SK-N-SH (cell line): ENCODE measurements around the gene LSS. TPM values are rescaled to one million over a fixed set of nuclear protein-coding genes. Genes with fewer than 3 reads are reported as not detected.
"Not testable (repeated sequence)": the region's sequence is repeated elsewhere in the genome, so short reads cannot be mapped to it uniquely, and the experiment has no call there.

Experiments
- CTCF ChIA-PET: fragments of 300-600, 350-600 bp; formaldehyde crosslinking; extraction: SDS; loops from one replicate; lab custom pipeline; 2021; lab: Yijun Ruan, JAX
- POLR2A ChIA-PET: fragments of 350-600 bp; sonication (Branson Sonifier 250); formaldehyde crosslinking; extraction: SDS; loops from one replicate; lab custom pipeline; 2020; ENCODE audit warnings: antibody characterized with exemption, inconsistent platforms; lab: Yijun Ruan, JAX
- DNase-seq: peaks from one replicate; pipeline ENCODE4 v3.0.0; 2012
- H2AFZ ChIP-seq: fragments of 200-600 bp; sonication (generic); 2 replicates; pipeline ENCODE4 v1.8.1; 2016; ENCODE audit warnings: antibody characterized with exemption, mild to moderate bottlenecking, low read depth
- H3F3A ChIP-seq: fragments of 200-600 bp; sonication (generic); replicated peaks from 2 replicates; pipeline ENCODE3; 2016; ENCODE audit warnings: antibody characterized with exemption, mild to moderate bottlenecking; ENCODE audit not compliant: insufficient read depth
- H3K27ac ChIP-seq, 2 experiments: fragments of 200-500 bp in 1 of 2; fragments of 200-600 bp in 1 of 2; sonication (Bioruptor generic) in 1 of 2; sonication (generic), shearing (Covaris generic) in 1 of 2; 2 replicates each; pipeline versions ENCODE4 v1.5.1 to v1.6.1; 2014 to 2016; ENCODE audit warnings: low read depth in 2 of 2, inconsistent platforms in 1 of 2, low read length in 1 of 2, mild to moderate bottlenecking in 1 of 2, mixed read lengths in 1 of 2
- H3K27me3 ChIP-seq: fragments of 200-600 bp; sonication (generic), shearing (Covaris generic); 2 replicates; pipeline ENCODE4 v1.6.1; 2016; ENCODE audit warnings: mixed run types; ENCODE audit not compliant: insufficient read depth
- H3K36me3 ChIP-seq, 2 experiments: fragments of 200-500 bp in 1 of 2; fragments of 200-600 bp in 1 of 2; sonication (Bioruptor generic) in 1 of 2; sonication (generic) in 1 of 2; replicated peaks in 1 of 2; 2 replicates each; pipeline versions ENCODE3 to v1.5.1; 2014 to 2016; ENCODE audit warnings: low read length in 1 of 2, mild to moderate bottlenecking in 1 of 2; ENCODE audit not compliant: insufficient read depth in 2 of 2, control insufficient read depth in 1 of 2
- H3K4me1 ChIP-seq, 2 experiments: fragments of 200-500 bp in 1 of 2; fragments of 200-600 bp in 1 of 2; sonication (Bioruptor generic) in 1 of 2; sonication (generic), shearing (Covaris generic) in 1 of 2; 2 replicates each; pipeline versions ENCODE4 v1.5.1 to v1.6.1; 2014 to 2016; ENCODE audit warnings: low read depth in 1 of 2, low read length in 1 of 2, mixed run types in 1 of 2; ENCODE audit not compliant: insufficient read depth in 2 of 2, control insufficient read depth in 1 of 2
- H3K4me2 ChIP-seq: fragments of 200-600 bp; sonication (generic), shearing (Covaris generic); 2 replicates; pipeline ENCODE4 v1.6.1; 2017; ENCODE audit warnings: mixed run types
- H3K4me3 ChIP-seq, 2 experiments: fragments of 200-500 bp in 1 of 2; fragments of 200-600 bp in 1 of 2; sonication (Bioruptor generic) in 1 of 2; sonication (generic), shearing (Covaris generic) in 1 of 2; 2 replicates each; pipeline versions ENCODE4 v1.5.1 to v1.8.1; 2014 to 2016; ENCODE audit warnings: low read depth in 2 of 2, inconsistent platforms in 1 of 2, low read length in 1 of 2, mild to moderate bottlenecking in 1 of 2, mixed read lengths in 1 of 2, moderate library complexity in 1 of 2
- H3K79me2 ChIP-seq: fragments of 200-600 bp; sonication (generic); 2 replicates; pipeline ENCODE4 v1.8.1; 2017; ENCODE audit warnings: mild to moderate bottlenecking; ENCODE audit not compliant: insufficient read depth
- H3K9ac ChIP-seq: fragments of 200-600 bp; sonication (generic); 2 replicates; pipeline ENCODE4 v1.6.1; 2017; ENCODE audit warnings: mixed run types
- H3K9me2 ChIP-seq: fragments of 200-600 bp; sonication (generic); 2 replicates; pipeline ENCODE4 v1.6.1; 2017; ENCODE audit warnings: mixed run types
- H3K9me3 ChIP-seq: fragments of 200-600 bp; sonication (generic); 2 replicates; pipeline ENCODE4 v1.6.1; 2017; ENCODE audit warnings: mixed run types, mild to moderate bottlenecking, moderate library complexity
- H4K20me1 ChIP-seq: fragments of 200-600 bp; sonication (generic); 2 replicates; pipeline ENCODE4 v1.6.1; 2017; ENCODE audit warnings: mild to moderate bottlenecking, mixed run types; ENCODE audit not compliant: insufficient read depth
- CHD2 ChIP-seq: fragments of 150-350 bp; IDR thresholded peaks from 2 replicates; pipeline ENCODE4 v1.6.1; 2018; ENCODE audit warnings: low read length; ENCODE audit not compliant: partially characterized antibody
- FOXJ3 ChIP-seq: sonication (generic); formaldehyde crosslinking; IDR thresholded peaks from 2 replicates; pipeline ENCODE4 v1.5.1; 2020; ENCODE audit warnings: mild to moderate bottlenecking, missing genetic modification reagents
- GATA2 ChIP-seq: sonication (generic); formaldehyde crosslinking; IDR thresholded peaks from 2 replicates; pipeline ENCODE4 v1.5.0; 2020; ENCODE audit warnings: mild to moderate bottlenecking, missing genetic modification reagents
- RCOR1 ChIP-seq: fragments of 150-350 bp; IDR thresholded peaks from 2 replicates; pipeline ENCODE4 v1.6.1; 2017; ENCODE audit warnings: antibody characterized with exemption, low read length
- RXRA ChIP-seq: IDR thresholded peaks from 2 replicates; pipeline ENCODE4 v1.4.0; 2012; ENCODE audit warnings: low read depth, mild to moderate bottlenecking, borderline replicate concordance
- SIN3A ChIP-seq: IDR thresholded peaks from 2 replicates; pipeline ENCODE4 v1.6.1; 2012; ENCODE audit warnings: low read depth, mild to moderate bottlenecking, low read length, moderate library complexity, borderline replicate concordance
- TAF1 ChIP-seq: IDR thresholded peaks from 2 replicates; pipeline ENCODE4 v1.6.1; 2012; ENCODE audit warnings: low read depth, mild to moderate bottlenecking, low read length, moderate library complexity, borderline replicate concordance
- TCF12 ChIP-seq: IDR thresholded peaks from 2 replicates; pipeline ENCODE4 v1.4.0; 2012
- TEAD4 ChIP-seq: IDR thresholded peaks from 2 replicates; pipeline ENCODE4 v1.4.0; 2012; ENCODE audit warnings: mild to moderate bottlenecking, borderline replicate concordance; ENCODE audit not compliant: insufficient read depth
- USF1 ChIP-seq: IDR thresholded peaks from 2 replicates; pipeline ENCODE4 v1.4.0; 2012; ENCODE audit warnings: low read depth, borderline replicate concordance
- USF2 ChIP-seq: fragments of 150-350 bp; IDR thresholded peaks from 2 replicates; pipeline ENCODE4 v1.6.1; 2017; ENCODE audit warnings: antibody characterized with exemption, low read length, low read depth, borderline replicate concordance
- YY1 ChIP-seq: IDR thresholded peaks from 2 replicates; pipeline ENCODE4 v1.4.0; 2012; ENCODE audit warnings: low read depth, mild to moderate bottlenecking
- WGBS: methylation state at CpG from one replicate; pipeline ENCODE4 v1.1.6; 2017; ENCODE audit warnings: low lambda C conversion rate; 5-methylcytosine and 5-hydroxymethylcytosine counted together
- polyA plus RNA-seq, 3 experiments: library from polyadenylated mRNA; depleted of rRNA; stranded (reverse); fragments of >200 nt; gene quantifications; 2 replicates each; pipeline ENCODE4 v1.2.3, GENCODE V29; 2012

LSS gene
- polyA plus RNA-seq, 1 of the 3 experiments (the other 2 are of a cell fraction) = 38.7 TPM

GRCh38 chr21:46176443-46177129 lies 52.0 kb downstream of the LSS start:
- H3K27me3 ChIP-seq, H4K20me1 ChIP-seq, H3K9me3 ChIP-seq, DNase-seq, H3K9ac ChIP-seq, H3K79me2 ChIP-seq, H3K4me1 ChIP-seq, H2AFZ ChIP-seq, H3F3A ChIP-seq, H3K9me2 ChIP-seq, POLR2A ChIA-PET, H3K4me2 ChIP-seq, H3K4me3 ChIP-seq, H3K27ac ChIP-seq, H3K36me3 ChIP-seq: not testable (repeated sequence)
- 42% methylated on average over 3 of the region's 3 CpGs for WGBS
- CTCF ChIA-PET = interaction anchor here (1.4 to 3.2 kb wide), 3 partner anchors 11 to 33 kb away, joined by 5 to 15 read pairs (median 11); no protein-coding TSS in a partner anchor

GRCh38 chr21:46173573-46173972 lies 55.0 kb downstream of the LSS start:
- Histone ChIP-seq H3K9ac (no peak overlapping the region), H3K27me3 (no peaks in the 10 kb centered on the region), H4K20me1 (no peaks in the 10 kb centered on the region), H3K79me2 (no peaks in the 10 kb centered on the region), H2AFZ (no peak overlapping the region), H3K4me3 (no peak overlapping the region)
- ChIA-PET POLR2A (no interaction called here), CTCF (interaction anchor here (1.0 to 1.1 kb wide), 2 partner anchors 20 to 30 kb away, joined by 3 to 4 read pairs; no protein-coding TSS in a partner anchor)
- no peak for DNase-seq
- TF ChIP-seq USF2 (no peak), TEAD4 (no peak), CHD2 (no peak), FOXJ3 (CRISPR knock-in tag) (no peak), TAF1 (no peak), TCF12 (no peak), GATA2 (no peak), RCOR1 (no peak), YY1 (no peak), USF1 (no peak), SIN3A (no peak), RXRA (no peak)
- TF ChIP-seq, all 33 proteins: peak for 0
- WGBS = 60% methylated on average over 1 of the region's 1 CpG
- H3K9me3 ChIP-seq = no peaks in the 10 kb centered on the region
- H3K9me2 ChIP-seq = no peaks in the 10 kb centered on the region
- no peak overlapping the region for H3K4me2 ChIP-seq
- no peaks in the 10 kb centered on the region for H3K36me3 ChIP-seq
- H3K4me1 ChIP-seq = no peaks in the 10 kb centered on the region
- no peak overlapping the region for H3K27ac ChIP-seq
- peaks cover 4% of the 10 kb centered on the region for H3F3A ChIP-seq
